WTC11 (cell line): ENCODE measurements around the gene NT5DC4. TPM values are rescaled to one million over a fixed set of nuclear protein-coding genes. Genes with fewer than 3 reads are reported as not detected.

Source experiments
- ATAC-seq: fragments of 200-7000 bp; cut with Tn5 transposase; 2 replicates; pipeline ENCODE4 v1.10.0; 2021; ENCODE audit warnings: mild to moderate bottlenecking, moderate library complexity
- CTCF ChIA-PET: fragments of 300-600 bp; sonication (Branson Sonifier 250); formaldehyde crosslinking; loops from one replicate; lab custom pipeline; 2021; ENCODE audit warnings: antibody characterized with exemption; lab: Charles Lee
- POLR2A ChIA-PET: fragments of 350-600 bp; sonication (Branson Sonifier 250); formaldehyde crosslinking; loops from one replicate; lab custom pipeline; 2021; ENCODE audit warnings: antibody characterized with exemption; lab: Charles Lee
- DNase-seq: peaks from one replicate; pipeline ENCODE4 v3.0.0; 2021; ENCODE audit warnings: low spot score
- H3K27ac Mint-ChIP-seq: 2 replicates; pipeline ENCODE4 v1.8.0; 2021; ENCODE audit warnings: mixed read lengths
- H3K27me3 Mint-ChIP-seq: 2 replicates; pipeline ENCODE4 v1.8.0; 2021; ENCODE audit warnings: low read depth, mild to moderate bottlenecking, moderate library complexity, mixed read lengths
- H3K36me3 Mint-ChIP-seq: 2 replicates; pipeline ENCODE4 v1.8.0; 2021; ENCODE audit warnings: mixed read lengths
- H3K4me1 Mint-ChIP-seq: 2 replicates; pipeline ENCODE4 v1.8.0; 2022; ENCODE audit warnings: mixed read lengths
- H3K4me3 Mint-ChIP-seq: 2 replicates; pipeline ENCODE4 v1.8.0; 2021; ENCODE audit warnings: mild to moderate bottlenecking, moderate library complexity, mixed read lengths
- H3K9me3 Mint-ChIP-seq: 2 replicates; pipeline ENCODE4 v1.8.0; 2021; ENCODE audit warnings: mixed read lengths
- CBFB ChIP-seq: sonication (generic); formaldehyde crosslinking; IDR thresholded peaks from 2 replicates; pipeline ENCODE4 v1.8.1; 2022; ENCODE audit warnings: mild to moderate bottlenecking, low read depth, missing genetic modification reagents
- ELF4 ChIP-seq: sonication (generic); formaldehyde crosslinking; IDR thresholded peaks from 2 replicates; pipeline ENCODE4 v1.8.1; 2022; ENCODE audit warnings: low read depth, mild to moderate bottlenecking, moderate library complexity, missing genetic modification reagents
- ESRRA ChIP-seq: sonication (generic); formaldehyde crosslinking; IDR thresholded peaks from 2 replicates; pipeline ENCODE4 v1.8.1; 2022; ENCODE audit warnings: mild to moderate bottlenecking, missing genetic modification reagents, borderline replicate concordance
- FOXP1 ChIP-seq: sonication (generic); formaldehyde crosslinking; IDR thresholded peaks from 2 replicates; pipeline ENCODE4 v1.8.0; 2022; ENCODE audit warnings: missing genetic modification reagents, mild to moderate bottlenecking, moderate library complexity, borderline replicate concordance
- JAZF1 ChIP-seq: fragments of 250-450 bp; sonication (Bioruptor Pico); IDR thresholded peaks from 2 replicates; pipeline ENCODE4 v1.9.0; 2021; ENCODE audit warnings: moderate library complexity, mild to moderate bottlenecking, inconsistent platforms
- JUN ChIP-seq: sonication (generic); formaldehyde crosslinking; IDR thresholded peaks from 2 replicates; pipeline ENCODE4 v1.8.0; 2023; ENCODE audit warnings: mild to moderate bottlenecking, missing genetic modification reagents
- NR2C2 ChIP-seq: sonication (generic); formaldehyde crosslinking; IDR thresholded peaks from 2 replicates; pipeline ENCODE4 v1.8.0; 2022; ENCODE audit warnings: mild to moderate bottlenecking, missing genetic modification reagents
- SOX15 ChIP-seq: fragments of 250-450 bp; sonication (Bioruptor Pico); IDR thresholded peaks from 2 replicates; pipeline ENCODE4 v1.9.0; 2021; ENCODE audit warnings: mild to moderate bottlenecking
- TP53 ChIP-seq: sonication (generic); formaldehyde crosslinking; IDR thresholded peaks from 2 replicates; pipeline ENCODE4 v1.8.1; 2023; ENCODE audit warnings: mild to moderate bottlenecking, missing genetic modification reagents
- total RNA-seq: library from RNA; stranded (reverse); gene quantifications from 3 replicates; pipeline ENCODE4 v1.2.3, GENCODE V29; 2021
- TF ChIP-seq, protein P1 (sequence below): sonication (generic); formaldehyde crosslinking; IDR thresholded peaks from 2 replicates; pipeline ENCODE4 v1.8.1; 2023; ENCODE audit warnings: mild to moderate bottlenecking, moderate library complexity, missing genetic modification reagents
- TF ChIP-seq, protein P2 (sequence below): sonication (generic); formaldehyde crosslinking; IDR thresholded peaks from 2 replicates; pipeline ENCODE4 v1.8.1; 2022; ENCODE audit warnings: low read depth, missing genetic modification reagents, borderline replicate concordance
- TF ChIP-seq, protein P3 (sequence below): sonication (generic); formaldehyde crosslinking; IDR thresholded peaks from 2 replicates; pipeline ENCODE4 v1.8.0; 2022; ENCODE audit warnings: mild to moderate bottlenecking, missing genetic modification reagents
- TF ChIP-seq, protein P4 (sequence below): fragments of 250-450 bp; sonication (Bioruptor Pico); IDR thresholded peaks from 2 replicates; pipeline ENCODE4 v1.8.0; 2021; ENCODE audit warnings: mild to moderate bottlenecking
- TF ChIP-seq, protein P5 (sequence below): sonication (generic); formaldehyde crosslinking; IDR thresholded peaks from 2 replicates; pipeline ENCODE4 v1.8.1; 2023; ENCODE audit warnings: mild to moderate bottlenecking, missing genetic modification reagents
- TF ChIP-seq, protein P6 (sequence below): sonication (generic); formaldehyde crosslinking; IDR thresholded peaks from 2 replicates; pipeline ENCODE4 v1.8.0; 2022; ENCODE audit warnings: mild to moderate bottlenecking, missing genetic modification reagents
- TF ChIP-seq, protein P7 (sequence below): sonication (generic); formaldehyde crosslinking; IDR thresholded peaks from 2 replicates; pipeline ENCODE4 v1.8.0; 2022; ENCODE audit warnings: mild to moderate bottlenecking, missing genetic modification reagents
- TF ChIP-seq, protein P8 (sequence below): fragments of 250-450 bp; sonication (Bioruptor Pico); IDR thresholded peaks from 2 replicates; pipeline ENCODE4 v1.9.0; 2021; ENCODE audit warnings: mild to moderate bottlenecking, borderline replicate concordance
- TF ChIP-seq, protein P9 (sequence below): fragments of 250-450 bp; sonication (Bioruptor Pico); IDR thresholded peaks from 2 replicates; pipeline ENCODE4 v1.9.0; 2021; ENCODE audit warnings: mild to moderate bottlenecking

Gene NT5DC4
- total RNA-seq, 1 experiment from 2014 or later: not detected

DNA sequence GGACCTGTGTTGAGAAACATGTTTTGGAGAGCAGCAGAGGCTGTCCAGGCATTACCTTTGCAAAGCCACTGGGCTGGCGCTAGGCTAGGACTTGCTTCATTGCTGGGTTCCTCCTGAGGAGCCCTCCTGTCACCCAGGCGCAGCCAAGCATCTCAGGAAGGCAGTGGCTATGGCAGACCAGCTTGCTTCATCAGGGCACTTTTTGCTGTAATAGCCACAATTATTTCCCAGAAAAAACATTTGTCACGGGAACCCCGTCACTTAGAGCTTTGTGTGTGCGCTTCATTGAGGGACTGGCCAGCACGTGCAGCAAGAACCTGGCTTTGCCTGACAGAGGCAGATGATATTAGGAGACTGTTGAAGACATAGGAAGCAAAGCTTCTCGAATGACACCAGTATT lies 38.7 kb upstream of the NT5DC4 start:
- ATAC-seq: no peak
- POLR2A ChIA-PET: no interaction called here
- Mint-ChIP-seq H3K36me3 (no peaks in the 10 kb centered on the region), H3K27ac (no peak overlapping the region), H3K4me1 (peaks cover 6% of the 10 kb centered on the region), H3K4me3 (no peak overlapping the region), H3K27me3 (no peaks in the 10 kb centered on the region), H3K9me3 (no peaks in the 10 kb centered on the region)
- TF ChIP-seq, protein P1, sequence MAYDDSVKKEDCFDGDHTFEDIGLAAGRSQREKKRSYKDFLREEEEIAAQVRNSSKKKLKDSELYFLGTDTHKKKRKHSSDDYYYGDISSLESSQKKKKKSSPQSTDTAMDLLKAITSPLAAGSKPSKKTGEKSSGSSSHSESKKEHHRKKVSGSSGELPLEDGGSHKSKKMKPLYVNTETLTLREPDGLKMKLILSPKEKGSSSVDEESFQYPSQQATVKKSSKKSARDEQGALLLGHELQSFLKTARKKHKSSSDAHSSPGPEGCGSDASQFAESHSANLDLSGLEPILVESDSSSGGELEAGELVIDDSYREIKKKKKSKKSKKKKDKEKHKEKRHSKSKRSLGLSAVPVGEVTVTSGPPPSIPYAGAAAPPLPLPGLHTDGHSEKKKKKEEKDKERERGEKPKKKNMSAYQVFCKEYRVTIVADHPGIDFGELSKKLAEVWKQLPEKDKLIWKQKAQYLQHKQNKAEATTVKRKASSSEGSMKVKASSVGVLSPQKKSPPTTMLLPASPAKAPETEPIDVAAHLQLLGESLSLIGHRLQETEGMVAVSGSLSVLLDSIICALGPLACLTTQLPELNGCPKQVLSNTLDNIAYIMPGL: no peak
- no peak for TF ChIP-seq JUN (CRISPR knock-in tag)
- TF ChIP-seq, protein P2, sequence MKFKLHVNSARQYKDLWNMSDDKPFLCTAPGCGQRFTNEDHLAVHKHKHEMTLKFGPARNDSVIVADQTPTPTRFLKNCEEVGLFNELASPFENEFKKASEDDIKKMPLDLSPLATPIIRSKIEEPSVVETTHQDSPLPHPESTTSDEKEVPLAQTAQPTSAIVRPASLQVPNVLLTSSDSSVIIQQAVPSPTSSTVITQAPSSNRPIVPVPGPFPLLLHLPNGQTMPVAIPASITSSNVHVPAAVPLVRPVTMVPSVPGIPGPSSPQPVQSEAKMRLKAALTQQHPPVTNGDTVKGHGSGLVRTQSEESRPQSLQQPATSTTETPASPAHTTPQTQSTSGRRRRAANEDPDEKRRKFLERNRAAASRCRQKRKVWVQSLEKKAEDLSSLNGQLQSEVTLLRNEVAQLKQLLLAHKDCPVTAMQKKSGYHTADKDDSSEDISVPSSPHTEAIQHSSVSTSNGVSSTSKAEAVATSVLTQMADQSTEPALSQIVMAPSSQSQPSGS: no peak
- TF ChIP-seq, protein P3, sequence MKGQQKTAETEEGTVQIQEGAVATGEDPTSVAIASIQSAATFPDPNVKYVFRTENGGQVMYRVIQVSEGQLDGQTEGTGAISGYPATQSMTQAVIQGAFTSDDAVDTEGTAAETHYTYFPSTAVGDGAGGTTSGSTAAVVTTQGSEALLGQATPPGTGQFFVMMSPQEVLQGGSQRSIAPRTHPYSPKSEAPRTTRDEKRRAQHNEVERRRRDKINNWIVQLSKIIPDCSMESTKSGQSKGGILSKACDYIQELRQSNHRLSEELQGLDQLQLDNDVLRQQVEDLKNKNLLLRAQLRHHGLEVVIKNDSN (CRISPR knock-in tag): no peak
- TF ChIP-seq, protein P4, sequence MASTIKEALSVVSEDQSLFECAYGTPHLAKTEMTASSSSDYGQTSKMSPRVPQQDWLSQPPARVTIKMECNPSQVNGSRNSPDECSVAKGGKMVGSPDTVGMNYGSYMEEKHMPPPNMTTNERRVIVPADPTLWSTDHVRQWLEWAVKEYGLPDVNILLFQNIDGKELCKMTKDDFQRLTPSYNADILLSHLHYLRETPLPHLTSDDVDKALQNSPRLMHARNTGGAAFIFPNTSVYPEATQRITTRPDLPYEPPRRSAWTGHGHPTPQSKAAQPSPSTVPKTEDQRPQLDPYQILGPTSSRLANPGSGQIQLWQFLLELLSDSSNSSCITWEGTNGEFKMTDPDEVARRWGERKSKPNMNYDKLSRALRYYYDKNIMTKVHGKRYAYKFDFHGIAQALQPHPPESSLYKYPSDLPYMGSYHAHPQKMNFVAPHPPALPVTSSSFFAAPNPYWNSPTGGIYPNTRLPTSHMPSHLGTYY (CRISPR knock-in tag): no peak
- TF ChIP-seq, protein P5, sequence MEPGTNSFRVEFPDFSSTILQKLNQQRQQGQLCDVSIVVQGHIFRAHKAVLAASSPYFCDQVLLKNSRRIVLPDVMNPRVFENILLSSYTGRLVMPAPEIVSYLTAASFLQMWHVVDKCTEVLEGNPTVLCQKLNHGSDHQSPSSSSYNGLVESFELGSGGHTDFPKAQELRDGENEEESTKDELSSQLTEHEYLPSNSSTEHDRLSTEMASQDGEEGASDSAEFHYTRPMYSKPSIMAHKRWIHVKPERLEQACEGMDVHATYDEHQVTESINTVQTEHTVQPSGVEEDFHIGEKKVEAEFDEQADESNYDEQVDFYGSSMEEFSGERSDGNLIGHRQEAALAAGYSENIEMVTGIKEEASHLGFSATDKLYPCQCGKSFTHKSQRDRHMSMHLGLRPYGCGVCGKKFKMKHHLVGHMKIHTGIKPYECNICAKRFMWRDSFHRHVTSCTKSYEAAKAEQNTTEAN (CRISPR knock-in tag): no peak
- TF ChIP-seq NR2C2 (CRISPR knock-in tag): no peak
- TF ChIP-seq ESRRA (CRISPR knock-in tag): no peak
- TF ChIP-seq TP53: no peak
- no peak for TF ChIP-seq SOX15 (CRISPR knock-in tag)
- no peak for TF ChIP-seq ELF4 (CRISPR knock-in tag)
- TF ChIP-seq FOXP1 (CRISPR knock-in tag): no peak
- TF ChIP-seq, protein P6, sequence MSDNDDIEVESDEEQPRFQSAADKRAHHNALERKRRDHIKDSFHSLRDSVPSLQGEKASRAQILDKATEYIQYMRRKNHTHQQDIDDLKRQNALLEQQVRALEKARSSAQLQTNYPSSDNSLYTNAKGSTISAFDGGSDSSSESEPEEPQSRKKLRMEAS (CRISPR knock-in tag): no peak
- TF ChIP-seq, protein P7, sequence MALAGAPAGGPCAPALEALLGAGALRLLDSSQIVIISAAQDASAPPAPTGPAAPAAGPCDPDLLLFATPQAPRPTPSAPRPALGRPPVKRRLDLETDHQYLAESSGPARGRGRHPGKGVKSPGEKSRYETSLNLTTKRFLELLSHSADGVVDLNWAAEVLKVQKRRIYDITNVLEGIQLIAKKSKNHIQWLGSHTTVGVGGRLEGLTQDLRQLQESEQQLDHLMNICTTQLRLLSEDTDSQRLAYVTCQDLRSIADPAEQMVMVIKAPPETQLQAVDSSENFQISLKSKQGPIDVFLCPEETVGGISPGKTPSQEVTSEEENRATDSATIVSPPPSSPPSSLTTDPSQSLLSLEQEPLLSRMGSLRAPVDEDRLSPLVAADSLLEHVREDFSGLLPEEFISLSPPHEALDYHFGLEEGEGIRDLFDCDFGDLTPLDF: no peak
- TF ChIP-seq JAZF1: no peak
- no peak for TF ChIP-seq CBFB
- TF ChIP-seq, protein P8, sequence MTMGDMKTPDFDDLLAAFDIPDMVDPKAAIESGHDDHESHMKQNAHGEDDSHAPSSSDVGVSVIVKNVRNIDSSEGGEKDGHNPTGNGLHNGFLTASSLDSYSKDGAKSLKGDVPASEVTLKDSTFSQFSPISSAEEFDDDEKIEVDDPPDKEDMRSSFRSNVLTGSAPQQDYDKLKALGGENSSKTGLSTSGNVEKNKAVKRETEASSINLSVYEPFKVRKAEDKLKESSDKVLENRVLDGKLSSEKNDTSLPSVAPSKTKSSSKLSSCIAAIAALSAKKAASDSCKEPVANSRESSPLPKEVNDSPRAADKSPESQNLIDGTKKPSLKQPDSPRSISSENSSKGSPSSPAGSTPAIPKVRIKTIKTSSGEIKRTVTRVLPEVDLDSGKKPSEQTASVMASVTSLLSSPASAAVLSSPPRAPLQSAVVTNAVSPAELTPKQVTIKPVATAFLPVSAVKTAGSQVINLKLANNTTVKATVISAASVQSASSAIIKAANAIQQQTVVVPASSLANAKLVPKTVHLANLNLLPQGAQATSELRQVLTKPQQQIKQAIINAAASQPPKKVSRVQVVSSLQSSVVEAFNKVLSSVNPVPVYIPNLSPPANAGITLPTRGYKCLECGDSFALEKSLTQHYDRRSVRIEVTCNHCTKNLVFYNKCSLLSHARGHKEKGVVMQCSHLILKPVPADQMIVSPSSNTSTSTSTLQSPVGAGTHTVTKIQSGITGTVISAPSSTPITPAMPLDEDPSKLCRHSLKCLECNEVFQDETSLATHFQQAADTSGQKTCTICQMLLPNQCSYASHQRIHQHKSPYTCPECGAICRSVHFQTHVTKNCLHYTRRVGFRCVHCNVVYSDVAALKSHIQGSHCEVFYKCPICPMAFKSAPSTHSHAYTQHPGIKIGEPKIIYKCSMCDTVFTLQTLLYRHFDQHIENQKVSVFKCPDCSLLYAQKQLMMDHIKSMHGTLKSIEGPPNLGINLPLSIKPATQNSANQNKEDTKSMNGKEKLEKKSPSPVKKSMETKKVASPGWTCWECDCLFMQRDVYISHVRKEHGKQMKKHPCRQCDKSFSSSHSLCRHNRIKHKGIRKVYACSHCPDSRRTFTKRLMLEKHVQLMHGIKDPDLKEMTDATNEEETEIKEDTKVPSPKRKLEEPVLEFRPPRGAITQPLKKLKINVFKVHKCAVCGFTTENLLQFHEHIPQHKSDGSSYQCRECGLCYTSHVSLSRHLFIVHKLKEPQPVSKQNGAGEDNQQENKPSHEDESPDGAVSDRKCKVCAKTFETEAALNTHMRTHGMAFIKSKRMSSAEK (CRISPR knock-in tag): no peak
- TF ChIP-seq, protein P9, sequence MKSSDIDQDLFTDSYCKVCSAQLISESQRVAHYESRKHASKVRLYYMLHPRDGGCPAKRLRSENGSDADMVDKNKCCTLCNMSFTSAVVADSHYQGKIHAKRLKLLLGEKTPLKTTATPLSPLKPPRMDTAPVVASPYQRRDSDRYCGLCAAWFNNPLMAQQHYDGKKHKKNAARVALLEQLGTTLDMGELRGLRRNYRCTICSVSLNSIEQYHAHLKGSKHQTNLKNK (CRISPR knock-in tag): no peak
- DNase-seq: no peak
- CTCF ChIA-PET: interaction anchor here (0.7 kb wide), 1 partner anchor 8 kb away, joined by 3 read pairs; no protein-coding TSS in a partner anchor
